Measurements from ENCODE around the gene HSPE1.

Gene HSPE1

DNA sequence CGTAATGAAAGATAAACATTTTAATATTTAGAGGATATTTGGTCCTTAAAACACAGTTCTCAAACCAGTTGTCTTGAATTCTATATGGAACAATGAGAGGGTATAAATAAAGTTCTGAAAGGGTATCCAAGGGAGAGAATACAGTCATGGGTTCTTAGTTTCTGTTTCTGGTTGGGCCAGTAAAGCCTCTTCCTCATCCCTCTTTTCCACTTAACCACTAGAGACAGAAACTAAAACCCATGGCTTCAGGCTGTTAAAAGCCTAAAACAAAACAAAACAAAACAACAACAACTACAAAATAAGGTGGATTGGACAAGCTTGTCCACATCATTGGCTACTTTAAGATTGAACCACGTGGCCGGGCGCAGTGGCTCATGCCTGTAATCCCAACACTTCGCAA lies 28.0 kb upstream of the HSPE1 start:
- TF ChIP-seq TEAD4 (IDR thresholded peaks at IDR 0.05) = no peak

DNA sequence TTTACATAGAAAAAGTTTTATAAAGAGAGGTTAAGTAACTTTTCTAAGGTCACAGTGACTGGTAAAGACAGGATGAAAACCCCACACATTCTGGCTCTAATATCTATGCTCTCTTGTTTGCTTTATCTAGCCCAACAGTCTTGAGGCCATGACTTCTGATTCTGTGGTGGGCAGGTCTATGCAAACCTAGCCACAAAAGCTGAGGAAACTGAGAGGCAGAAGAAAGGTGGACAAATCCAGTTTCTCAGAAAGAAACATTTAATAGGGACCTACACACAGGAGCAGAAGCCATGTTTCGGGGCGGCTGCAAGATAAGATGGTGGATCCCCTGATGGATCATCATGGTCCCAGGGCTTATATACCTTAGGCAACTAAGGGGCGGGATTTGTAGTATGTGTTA lies 22.4 kb upstream of the HSPE1 start:
- TF ChIP-seq TCF12 (IDR thresholded peaks at IDR 0.05; ENCODE audit: low read depth) (no peak), NFIC (IDR thresholded peaks at IDR 0.05) (no peak), FOXM1 (IDR thresholded peaks at IDR 0.05; ENCODE audit: borderline replicate concordance, low read depth) (no peak), CEBPB (IDR thresholded peaks at IDR 0.05) (no peak), TAF1 (IDR thresholded peaks at IDR 0.05; ENCODE audit: low read depth) (no peak), YY1 (IDR thresholded peaks at IDR 0.05; ENCODE audit: low read depth) (no peak), CREB1 (IDR thresholded peaks at IDR 0.05; ENCODE audit: low read depth) (no peak), TEAD4 (IDR thresholded peaks at IDR 0.05) (no peak), EP300 (IDR thresholded peaks at IDR 0.05; ENCODE audit: borderline replicate concordance) (no peak), EGR1 (IDR thresholded peaks at IDR 0.05) (no peak), RAD21 (IDR thresholded peaks at IDR 0.05; ENCODE audit: low read depth) (no peak), ZBTB7A (IDR thresholded peaks at IDR 0.05; ENCODE audit: low read depth) (no peak)
- TF ChIP-seq, protein P1, sequence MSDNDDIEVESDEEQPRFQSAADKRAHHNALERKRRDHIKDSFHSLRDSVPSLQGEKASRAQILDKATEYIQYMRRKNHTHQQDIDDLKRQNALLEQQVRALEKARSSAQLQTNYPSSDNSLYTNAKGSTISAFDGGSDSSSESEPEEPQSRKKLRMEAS (IDR thresholded peaks at IDR 0.05) = no peak
- TF ChIP-seq, protein P2, sequence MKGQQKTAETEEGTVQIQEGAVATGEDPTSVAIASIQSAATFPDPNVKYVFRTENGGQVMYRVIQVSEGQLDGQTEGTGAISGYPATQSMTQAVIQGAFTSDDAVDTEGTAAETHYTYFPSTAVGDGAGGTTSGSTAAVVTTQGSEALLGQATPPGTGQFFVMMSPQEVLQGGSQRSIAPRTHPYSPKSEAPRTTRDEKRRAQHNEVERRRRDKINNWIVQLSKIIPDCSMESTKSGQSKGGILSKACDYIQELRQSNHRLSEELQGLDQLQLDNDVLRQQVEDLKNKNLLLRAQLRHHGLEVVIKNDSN (IDR thresholded peaks at IDR 0.05) = no peak
- TF ChIP-seq, protein P3, sequence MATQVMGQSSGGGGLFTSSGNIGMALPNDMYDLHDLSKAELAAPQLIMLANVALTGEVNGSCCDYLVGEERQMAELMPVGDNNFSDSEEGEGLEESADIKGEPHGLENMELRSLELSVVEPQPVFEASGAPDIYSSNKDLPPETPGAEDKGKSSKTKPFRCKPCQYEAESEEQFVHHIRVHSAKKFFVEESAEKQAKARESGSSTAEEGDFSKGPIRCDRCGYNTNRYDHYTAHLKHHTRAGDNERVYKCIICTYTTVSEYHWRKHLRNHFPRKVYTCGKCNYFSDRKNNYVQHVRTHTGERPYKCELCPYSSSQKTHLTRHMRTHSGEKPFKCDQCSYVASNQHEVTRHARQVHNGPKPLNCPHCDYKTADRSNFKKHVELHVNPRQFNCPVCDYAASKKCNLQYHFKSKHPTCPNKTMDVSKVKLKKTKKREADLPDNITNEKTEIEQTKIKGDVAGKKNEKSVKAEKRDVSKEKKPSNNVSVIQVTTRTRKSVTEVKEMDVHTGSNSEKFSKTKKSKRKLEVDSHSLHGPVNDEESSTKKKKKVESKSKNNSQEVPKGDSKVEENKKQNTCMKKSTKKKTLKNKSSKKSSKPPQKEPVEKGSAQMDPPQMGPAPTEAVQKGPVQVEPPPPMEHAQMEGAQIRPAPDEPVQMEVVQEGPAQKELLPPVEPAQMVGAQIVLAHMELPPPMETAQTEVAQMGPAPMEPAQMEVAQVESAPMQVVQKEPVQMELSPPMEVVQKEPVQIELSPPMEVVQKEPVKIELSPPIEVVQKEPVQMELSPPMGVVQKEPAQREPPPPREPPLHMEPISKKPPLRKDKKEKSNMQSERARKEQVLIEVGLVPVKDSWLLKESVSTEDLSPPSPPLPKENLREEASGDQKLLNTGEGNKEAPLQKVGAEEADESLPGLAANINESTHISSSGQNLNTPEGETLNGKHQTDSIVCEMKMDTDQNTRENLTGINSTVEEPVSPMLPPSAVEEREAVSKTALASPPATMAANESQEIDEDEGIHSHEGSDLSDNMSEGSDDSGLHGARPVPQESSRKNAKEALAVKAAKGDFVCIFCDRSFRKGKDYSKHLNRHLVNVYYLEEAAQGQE (IDR thresholded peaks at IDR 0.05; ENCODE audit: low read depth) = no peak

DNA sequence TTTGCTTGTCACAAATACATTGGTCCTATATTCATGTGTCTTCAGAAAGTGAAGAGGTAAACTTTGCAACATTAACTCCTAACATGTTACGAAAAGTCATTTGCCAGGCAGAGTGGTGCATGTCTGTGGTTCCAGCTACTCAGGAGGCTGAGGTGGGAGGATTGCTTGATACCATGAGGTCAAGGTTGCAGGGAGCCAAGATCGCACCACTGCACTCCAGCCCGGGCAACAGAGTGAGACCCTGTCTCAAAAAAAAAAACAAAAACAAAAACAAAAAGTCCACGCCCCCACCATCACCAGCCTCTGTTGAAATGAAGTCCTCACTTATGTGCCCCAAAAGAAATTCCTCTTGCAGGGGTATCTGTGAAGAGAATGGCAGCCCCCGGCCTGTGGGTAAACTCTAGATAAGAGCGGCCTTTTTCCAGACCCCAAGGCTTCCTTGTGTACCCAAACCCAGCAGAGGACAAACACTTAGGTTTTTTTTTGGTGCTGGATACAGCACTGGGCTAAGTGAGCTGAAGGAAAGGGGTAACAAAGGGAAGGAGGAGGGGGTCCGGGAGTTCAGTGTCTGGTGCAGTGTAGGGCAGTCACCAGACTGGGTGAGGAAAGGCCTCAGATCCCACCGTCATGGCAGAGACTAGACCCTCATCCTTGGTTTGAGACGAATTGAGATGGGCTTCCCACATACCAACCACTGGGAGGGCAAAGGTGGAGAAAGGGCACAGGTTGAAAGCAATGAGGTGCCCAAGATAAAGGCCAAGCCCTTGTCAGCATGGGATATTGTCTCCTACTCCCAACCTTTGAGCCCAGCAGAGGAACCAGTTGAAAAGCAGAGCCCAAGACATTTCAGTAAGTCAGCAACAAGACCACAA lies 19.8 kb upstream of the HSPE1 start:
- TF ChIP-seq, protein P1 (IDR thresholded peaks at IDR 0.05) = no peak
- TF ChIP-seq TEAD4 (IDR thresholded peaks at IDR 0.05) = no peak
- TF ChIP-seq, protein P3 (IDR thresholded peaks at IDR 0.05; ENCODE audit: low read depth) = no peak
- TF ChIP-seq YY1 (IDR thresholded peaks at IDR 0.05; ENCODE audit: low read depth) = no peak
- no peak for TF ChIP-seq TAF1 (IDR thresholded peaks at IDR 0.05; ENCODE audit: low read depth)
- TF ChIP-seq ZBTB7A (IDR thresholded peaks at IDR 0.05; ENCODE audit: low read depth) = no peak
- no peak for TF ChIP-seq CEBPB (IDR thresholded peaks at IDR 0.05)
- TF ChIP-seq TCF12 (IDR thresholded peaks at IDR 0.05; ENCODE audit: low read depth) = no peak
- no peak for TF ChIP-seq EP300 (IDR thresholded peaks at IDR 0.05; ENCODE audit: borderline replicate concordance)
- TF ChIP-seq FOXM1 (IDR thresholded peaks at IDR 0.05; ENCODE audit: borderline replicate concordance, low read depth) = no peak
- TF ChIP-seq CREB1 (IDR thresholded peaks at IDR 0.05; ENCODE audit: low read depth) = no peak
- no peak for TF ChIP-seq RAD21 (IDR thresholded peaks at IDR 0.05; ENCODE audit: low read depth)
- TF ChIP-seq NFIC (IDR thresholded peaks at IDR 0.05) = no peak
- TF ChIP-seq, protein P2 (IDR thresholded peaks at IDR 0.05) = no peak
- TF ChIP-seq EGR1 (IDR thresholded peaks at IDR 0.05) = no peak

DNA sequence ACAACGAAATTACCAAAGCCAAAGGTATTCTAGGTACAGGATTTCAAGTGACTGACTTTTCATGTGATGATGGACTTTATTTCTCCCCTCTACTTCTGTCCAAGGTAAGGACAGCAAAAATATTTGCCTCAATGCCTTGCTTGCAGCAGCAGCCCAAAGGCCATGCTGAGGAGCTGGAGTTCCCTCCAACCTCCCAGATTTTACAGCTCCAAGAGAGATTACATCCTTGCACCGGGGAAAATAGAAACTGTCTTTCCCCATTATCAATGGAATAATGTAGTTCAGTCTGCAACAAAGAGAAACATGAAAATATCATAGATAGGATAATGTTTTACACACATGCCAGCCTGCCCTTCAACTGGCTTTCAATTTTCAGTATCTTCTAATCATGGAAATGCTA lies 14.0 kb upstream of the HSPE1 start:
- TF ChIP-seq ZBTB7A (IDR thresholded peaks at IDR 0.05; ENCODE audit: low read depth) (no peak), YY1 (IDR thresholded peaks at IDR 0.05; ENCODE audit: low read depth) (no peak), TAF1 (IDR thresholded peaks at IDR 0.05; ENCODE audit: low read depth) (no peak), EGR1 (IDR thresholded peaks at IDR 0.05) (no peak)
- TF ChIP-seq, protein P3 (IDR thresholded peaks at IDR 0.05; ENCODE audit: low read depth) = no peak
